ENCODE measurements around the gene MICAL3.

- no peak for TF ChIP-seq CTCF (IDR thresholded peaks at IDR 0.05; ENCODE audit: low read length)
- no peak for TF ChIP-seq EZH2 (IDR thresholded peaks at IDR 0.05; ENCODE audit: borderline replicate concordance, low read length)
These were observed 152.5 kb downstream of the MICAL3 start for GRCh38 chr22:17871726-17872458.
